Fibroblast of skin of left quadriceps (primary cell): ENCODE measurements around the gene PDP2.
"Not testable (repeated sequence)": the region's sequence is repeated elsewhere in the genome, so short reads cannot be mapped to it uniquely, and the experiment has no call there.

Source experiments
- DNase-seq, 2 experiments: peaks; one replicate each; pipeline ENCODE4 v3.0.0-alpha.2; 2013; ENCODE audit warnings: low read depth in 2 of 2

The PDP2 gene

DNA sequence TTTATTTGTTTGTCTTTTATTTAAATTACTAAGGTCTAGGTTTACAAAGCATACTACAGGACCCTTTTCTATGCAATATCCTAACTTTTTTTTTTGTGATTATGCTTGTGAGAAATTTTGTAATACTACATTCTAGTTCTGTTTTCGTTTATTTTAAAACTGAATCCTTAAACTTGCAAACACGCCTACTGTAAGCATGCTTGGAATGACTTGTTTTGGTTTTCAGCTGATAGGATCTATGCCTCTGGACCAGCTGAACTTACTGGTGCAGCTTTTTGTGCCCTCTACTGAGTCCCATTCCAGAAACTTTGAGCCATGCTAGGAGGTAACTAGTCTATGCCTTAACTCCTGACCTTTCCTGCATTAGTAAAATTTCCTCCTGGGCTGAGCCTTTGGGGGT, 6.0 kb downstream of the PDP2 start:
- no peak for DNase-seq

DNA sequence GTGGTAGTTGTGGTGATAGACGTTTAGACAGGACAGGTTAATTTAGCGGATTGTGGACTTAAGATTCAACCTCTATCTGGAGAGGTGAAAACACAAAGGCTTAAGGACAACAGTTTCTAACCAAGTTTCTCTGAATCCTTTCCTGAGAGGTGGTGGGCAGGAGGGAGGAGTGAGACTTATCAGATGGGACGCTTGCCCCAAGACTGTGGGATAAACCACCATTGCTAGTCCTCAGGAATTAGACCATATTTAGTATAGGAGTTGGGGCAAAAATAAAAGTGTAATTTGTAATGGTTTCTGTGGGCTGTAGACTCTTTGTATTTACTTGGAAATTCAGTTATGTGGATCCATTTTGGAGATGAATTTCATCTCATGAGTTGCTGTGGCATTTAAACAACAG, 6.6 kb downstream of the PDP2 start:
- no peak for DNase-seq

DNA sequence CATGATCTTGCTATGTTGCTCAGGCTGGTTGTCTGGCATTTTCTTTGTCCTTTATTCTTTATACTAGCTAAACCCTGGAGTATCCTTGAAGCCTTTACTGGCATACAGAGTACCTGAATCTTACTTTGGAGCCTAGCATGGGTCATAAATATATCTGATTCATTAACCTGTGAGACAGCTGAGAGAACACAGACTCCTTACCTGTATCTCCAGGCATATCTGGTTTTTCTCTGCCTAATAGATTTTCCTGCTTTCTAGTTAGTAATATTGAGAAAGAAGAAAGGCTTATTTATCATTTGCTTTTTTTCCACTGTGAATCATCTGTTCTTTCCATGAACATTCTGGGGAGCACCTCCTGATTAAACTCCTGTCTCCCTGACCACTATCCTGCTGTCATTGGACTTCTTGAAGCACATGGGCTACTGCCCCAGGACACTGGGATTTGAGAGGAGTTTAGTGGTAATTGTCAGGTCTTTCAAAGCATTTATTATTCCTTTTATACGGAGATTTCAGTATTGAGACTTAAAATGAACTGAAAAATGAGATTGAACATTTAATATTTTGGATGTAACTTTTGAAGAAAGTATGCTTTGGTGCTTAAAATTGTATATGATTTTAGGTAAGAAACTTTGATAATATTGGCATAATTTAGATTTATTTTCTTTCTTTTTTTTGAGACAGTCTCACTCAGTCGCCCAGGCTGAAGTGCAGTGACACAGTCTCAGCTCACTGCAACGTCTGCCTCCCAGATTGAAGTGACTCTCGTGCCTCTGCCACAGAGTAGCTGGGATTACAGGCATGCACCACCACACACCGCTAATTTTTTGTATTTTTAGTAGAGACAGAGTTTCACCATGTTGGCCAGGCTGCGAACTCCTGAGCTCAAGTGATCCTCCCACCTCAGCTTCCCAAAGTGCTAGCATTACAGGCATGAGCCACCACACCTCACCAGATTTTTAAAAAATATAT, 8.6 kb downstream of the PDP2 start:
- DNase-seq: no peak

DNA sequence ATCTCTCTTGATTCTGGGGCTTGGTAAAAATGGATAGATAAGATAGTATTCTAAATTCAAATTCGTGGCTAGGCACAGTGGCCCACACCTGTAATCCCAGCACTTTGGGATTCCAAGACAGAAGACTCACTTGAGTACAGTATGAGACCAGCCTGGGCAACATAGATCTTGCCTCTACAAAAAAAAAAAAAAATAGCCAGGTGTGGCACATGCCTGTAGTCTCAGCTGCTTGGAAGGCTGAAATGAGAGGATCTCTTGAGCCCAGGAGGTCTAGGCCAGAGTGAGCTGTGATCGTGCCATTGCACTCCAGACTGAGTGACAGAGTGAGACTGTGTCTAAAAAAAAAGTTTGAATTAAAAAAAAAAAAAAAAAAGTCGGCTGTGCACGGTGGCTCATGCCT, 9.3 kb downstream of the PDP2 start:
- no peak for DNase-seq

DNA sequence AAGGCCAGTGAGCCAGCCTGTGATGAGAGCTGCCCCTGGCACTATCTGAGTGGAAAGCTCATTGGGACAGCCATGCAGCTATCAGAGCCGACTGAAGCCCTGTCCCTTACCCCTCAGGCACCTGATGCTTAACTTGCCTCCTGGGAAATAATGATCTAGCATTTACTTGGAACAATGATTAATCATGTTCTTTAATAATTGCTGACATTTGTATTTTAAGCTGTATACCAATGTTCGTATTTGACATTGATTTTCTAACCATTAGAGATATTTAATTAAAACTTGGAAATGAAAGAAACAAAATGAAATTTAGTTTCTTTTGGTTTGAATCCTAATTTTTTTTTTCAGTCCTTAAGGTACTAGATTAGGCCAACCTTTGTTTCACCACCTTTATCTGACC, 10.5 kb downstream of the PDP2 start:
- no peak for DNase-seq

DNA sequence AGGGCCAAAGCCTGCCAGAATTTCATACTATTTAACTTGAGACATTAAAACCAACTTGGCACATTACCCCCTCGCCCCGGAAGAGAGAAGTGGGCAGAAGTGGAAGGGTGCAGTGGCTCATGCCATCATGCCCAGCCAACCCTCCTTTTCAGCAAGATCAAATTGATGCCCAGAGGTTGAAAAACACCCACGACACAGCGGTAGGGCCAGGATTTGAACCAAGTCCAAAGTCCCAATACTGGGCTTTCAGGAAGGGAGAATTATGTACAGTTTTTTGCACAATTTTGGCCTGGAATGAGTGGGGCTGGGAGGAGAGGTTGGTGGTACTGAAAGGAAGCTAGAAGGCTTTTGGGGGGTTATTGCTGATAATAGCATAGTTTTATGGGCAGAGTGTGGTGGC, 11.0 kb downstream of the PDP2 start:
- no peak for DNase-seq

DNA sequence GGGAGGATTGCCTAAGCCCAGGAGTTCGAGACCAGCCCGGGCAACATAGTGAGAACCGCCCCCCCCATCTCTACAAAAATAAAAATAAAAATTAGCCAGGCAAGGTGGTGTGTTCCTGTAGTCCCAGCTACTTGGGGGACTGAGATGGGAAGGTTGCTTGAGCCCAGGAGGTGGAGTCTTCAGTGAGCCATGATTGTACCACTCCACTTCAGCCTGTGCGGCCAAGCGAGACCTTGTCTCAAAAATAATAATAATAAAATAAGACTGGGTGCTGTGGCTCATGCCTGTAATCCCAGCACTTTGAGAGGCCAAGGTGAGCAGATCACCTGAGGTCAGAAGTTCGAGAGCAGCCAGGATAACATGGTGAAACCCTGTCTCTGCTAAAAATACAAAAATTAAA, 11.5 kb downstream of the PDP2 start:
- no peak for DNase-seq

DNA sequence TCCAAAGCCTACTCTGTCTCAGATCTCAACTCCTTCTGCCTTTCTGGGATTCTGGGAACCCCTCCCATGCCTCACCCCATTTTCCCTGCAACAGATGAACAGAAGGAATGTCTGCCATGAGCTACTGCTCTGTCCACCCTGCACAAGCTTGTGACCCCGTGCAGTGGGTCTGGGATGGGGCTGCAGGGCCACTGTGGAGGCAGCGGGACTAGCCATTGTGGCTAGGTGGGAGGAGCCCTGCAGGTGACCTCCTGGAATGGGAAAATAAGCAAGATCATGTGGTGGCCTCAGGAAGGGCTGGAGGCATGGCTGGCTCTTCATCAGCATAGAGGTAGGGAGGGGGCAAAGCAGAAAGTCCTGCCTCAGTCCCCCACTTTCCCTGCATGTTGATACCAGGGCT, 13.7 kb downstream of the PDP2 start:
- no peak for DNase-seq

DNA sequence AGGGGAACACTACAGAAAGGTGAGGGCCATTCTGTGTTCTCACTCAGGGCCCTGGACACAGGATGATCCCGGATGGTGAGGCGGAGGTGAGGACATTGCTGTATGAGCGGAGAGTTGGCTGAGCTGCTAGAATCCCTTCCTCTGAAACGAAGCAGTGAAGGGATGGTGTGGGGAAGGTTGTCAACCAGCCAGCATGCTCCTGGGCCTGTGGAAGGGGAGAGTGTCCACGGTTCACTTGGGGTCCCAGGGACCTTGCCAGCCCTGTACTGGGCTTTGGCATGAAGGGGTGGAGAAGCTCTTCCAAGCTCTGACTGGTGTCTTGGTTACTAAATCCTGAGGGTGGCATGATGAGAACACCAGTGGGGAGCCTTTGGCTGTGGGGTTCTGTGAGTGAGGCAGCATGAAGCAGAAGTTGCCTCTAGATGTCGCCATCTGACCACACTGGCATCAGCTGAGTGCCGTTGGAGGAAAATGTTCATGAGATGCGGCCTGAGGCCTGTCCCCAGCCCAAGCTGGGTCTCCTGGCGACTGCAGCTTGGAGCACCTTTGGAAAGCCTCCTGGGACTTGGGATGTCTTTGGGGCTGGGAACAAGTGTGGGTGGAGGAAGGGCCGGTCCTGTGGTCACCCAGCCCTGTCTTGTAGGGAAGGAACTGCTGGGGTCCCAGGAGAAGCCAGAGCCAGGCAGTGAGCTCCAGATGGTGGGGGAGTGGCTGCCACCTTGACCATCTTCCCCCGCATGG, 14.8 kb downstream of the PDP2 start:
- peak; percentile 38 for DNase-seq

DNA sequence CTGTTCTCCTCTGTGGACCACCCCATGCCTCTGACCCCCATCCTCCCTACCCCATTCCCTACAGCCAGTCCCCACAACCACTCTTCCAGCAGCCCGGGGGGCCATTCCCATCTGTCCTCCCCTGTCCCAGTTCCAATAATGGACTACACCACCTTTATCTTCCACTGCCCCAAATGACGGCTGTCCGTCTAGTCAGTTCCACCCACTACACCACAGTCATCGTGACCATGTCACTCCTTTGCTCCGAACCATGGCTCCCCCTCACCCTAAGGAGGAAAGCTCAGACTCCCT, 15.3 kb downstream of the PDP2 start:
- no peak for DNase-seq

DNA sequence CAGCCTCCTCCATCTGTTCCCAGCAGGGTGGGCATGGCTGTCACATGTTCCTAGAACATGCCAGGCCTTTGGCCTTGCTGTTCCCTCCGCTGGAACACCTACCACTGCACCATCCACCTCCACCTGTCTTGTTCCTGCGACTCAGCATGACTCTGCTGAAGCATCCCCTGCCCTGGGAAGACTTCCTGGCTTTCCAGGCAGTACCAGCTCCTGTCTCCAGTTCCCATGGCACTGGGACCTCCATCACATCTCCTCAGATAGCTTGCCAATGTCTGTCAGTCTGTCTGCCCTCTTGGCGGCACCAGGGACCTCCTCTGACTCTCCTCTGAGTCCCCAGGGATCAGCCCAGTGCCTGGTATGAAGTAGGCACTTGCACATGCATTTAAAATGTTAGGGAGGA, 15.7 kb downstream of the PDP2 start:
- DNase-seq: no peak

DNA sequence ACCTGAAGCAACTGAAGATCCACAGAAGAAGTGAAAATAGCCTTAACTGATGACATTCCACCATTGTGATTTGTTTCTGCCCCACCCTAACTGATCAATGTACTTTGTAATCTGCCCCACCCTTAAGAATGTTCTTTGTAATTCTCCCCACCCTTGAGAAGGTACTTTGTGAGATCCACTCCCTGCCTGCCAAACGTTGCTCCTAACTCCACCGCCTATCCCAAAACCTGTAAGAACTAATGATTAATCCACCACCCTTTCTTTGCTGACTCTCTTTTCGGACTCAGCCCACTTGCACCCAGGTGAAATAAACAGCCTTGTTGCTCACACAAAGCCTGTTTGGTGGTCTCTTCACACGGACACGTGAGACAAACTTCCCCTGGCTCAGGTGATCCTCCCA, 16.4 kb downstream of the PDP2 start:
- not testable (repeated sequence) for DNase-seq

DNA sequence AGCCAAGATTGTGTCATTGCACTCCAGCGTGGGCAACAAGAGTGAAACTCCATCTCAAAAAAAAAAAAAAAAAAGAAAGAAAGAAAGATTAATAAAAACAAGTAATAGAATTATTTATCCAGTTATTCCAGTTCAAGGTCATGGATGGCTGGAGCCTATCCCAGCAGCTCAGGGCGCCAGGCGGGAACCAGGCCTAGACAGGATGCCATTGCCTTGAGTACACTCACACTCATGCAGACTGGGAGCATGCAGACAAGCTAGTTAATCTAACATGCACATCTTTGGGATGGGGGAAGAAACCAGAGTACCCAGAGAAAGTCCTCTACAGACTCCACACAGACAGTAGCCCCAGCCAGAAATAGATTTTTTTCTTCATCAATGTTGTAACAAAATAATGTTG, 17.9 kb downstream of the PDP2 start:
- DNase-seq: no peak

DNA sequence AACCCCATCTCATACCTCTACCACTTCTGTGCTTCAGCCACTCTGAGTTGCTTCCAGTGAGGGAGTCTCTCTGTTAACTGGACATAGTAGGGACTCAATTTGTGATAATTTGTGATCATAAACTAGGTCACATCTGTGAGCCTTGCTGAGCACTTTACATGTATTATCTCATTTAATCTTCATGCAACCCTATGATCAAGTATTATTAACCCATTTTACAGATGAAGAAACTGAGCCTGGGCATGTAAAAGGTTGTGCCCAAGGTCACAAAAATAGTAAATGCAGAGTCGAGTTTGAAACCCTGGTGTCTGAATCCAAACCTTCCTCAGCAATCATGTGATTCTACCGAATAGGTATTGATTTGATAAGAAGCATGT, 18.6 kb downstream of the PDP2 start:
- DNase-seq: no peak

DNA sequence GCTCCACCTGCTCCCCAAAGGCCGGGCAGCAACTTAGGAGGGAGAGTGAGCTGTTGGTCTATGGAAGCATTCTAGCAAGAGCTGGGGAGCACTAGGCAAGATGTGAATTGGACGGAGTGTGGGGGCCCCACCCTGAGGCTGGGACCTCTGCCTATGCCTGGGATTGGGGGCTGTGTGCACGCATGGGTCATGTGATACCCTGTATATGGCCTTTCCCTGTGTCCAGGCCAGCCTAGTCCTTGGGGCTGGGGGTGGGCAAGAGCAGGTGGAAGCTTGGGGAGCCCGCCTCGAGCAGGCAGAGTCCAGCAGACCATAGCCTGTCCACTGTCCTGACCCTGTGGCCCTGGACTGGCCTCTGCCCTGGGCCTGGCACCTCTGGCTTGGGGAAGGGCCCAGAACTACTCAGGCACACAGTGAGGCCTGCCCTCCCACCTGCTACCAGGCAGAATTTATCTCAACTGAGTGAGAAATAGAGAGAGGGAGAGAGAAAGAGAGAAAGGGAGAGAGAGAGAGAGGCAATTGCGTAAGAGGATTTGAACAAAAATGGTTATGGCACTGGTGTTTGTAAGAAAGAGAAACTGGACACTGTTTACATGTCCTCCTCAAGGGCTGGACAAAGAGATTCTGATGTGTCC, 19.1 kb downstream of the PDP2 start:
- DNase-seq: no peak

DNA sequence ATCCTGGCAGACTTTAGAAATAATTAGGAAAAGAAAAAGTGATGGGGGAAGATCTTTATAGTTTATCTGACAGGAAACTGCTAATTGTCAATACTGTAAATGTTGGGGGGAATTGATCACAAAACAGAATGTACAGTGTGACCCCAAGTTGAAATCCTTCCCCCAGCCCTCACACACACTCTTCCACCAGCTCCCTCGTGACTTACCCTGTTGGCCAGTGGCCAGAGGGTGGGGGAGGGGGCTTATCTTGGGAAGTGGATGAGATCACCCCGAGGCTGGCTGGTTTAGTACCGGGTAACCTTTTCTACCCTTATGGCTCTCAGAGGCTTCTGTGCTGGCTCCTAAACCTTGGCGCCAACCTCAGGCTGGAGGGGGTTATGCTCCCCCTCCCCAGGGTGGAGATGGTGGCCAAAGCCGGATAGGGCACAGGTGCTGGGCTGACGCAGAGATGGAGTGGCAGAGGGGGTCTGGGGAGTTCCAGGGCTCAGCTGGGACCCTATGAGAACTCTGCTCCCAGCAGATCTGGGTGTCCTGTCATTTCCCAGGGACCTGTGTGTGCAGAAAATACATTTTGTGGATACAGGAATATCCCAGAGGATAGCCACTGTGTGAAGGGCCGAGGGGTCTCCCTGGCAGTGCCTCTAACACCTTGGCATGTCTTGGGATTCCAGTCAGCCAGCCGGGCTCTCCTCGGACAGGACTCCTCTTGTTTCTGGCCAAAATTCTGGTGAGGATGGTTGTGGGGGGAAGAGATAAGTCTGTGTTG, 19.8 kb downstream of the PDP2 start:
- DNase-seq: peak; percentile 34 to 45

DNA sequence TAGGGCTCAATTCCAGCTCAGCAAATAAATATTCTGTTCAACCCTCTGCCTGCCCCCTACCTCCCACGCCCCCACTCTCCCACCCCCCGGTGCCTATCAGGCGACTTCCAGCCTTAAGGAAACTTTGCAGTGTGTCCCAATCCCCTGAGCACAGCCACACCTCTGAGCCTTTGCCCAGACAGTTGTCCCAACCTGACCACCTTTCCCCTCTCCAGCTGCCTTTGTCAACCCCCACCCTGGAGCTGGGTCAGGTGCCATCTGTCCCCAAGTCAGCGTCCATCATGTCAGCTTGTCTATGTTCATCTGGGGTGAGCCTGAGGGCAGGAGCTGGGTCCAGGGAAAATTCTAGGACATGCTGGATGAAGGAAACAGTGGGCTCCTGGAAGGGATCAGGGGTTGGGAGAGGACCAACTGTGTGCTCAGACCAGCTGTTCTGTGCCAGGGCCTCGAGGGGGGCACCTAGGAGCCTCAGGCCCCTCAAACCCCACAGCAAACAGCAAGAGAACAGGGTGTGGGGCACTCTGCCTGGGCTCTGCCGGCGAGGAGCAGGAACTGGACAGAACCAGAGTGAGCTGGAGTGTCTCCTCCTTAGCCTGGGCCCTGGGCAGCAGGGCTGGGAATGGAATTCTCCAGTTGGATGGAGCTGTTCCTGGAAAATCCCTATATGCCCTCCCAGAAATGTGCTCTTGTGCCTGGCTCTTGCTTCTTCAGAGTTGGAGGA, 20.6 kb downstream of the PDP2 start:
- DNase-seq: no peak

DNA sequence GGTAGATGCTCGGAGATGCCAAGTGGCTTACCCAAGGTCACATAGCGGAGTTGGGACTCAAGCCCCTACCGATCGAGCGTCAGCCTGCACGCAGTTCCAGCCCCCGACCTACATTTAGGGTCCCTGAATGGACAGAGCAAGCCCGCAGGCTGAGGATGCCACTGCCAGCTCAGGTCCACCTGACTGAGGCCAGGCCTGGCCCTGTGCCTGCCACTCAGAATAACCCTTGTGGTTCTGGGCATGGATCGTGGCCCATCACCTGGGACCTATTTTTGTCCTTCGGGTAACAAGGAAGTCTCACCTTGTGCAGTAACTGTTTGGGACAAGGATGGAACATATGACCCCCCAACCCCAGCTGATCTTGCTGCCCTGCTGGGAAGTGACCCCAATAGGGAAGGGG, 21.3 kb downstream of the PDP2 start:
- DNase-seq: no peak

DNA sequence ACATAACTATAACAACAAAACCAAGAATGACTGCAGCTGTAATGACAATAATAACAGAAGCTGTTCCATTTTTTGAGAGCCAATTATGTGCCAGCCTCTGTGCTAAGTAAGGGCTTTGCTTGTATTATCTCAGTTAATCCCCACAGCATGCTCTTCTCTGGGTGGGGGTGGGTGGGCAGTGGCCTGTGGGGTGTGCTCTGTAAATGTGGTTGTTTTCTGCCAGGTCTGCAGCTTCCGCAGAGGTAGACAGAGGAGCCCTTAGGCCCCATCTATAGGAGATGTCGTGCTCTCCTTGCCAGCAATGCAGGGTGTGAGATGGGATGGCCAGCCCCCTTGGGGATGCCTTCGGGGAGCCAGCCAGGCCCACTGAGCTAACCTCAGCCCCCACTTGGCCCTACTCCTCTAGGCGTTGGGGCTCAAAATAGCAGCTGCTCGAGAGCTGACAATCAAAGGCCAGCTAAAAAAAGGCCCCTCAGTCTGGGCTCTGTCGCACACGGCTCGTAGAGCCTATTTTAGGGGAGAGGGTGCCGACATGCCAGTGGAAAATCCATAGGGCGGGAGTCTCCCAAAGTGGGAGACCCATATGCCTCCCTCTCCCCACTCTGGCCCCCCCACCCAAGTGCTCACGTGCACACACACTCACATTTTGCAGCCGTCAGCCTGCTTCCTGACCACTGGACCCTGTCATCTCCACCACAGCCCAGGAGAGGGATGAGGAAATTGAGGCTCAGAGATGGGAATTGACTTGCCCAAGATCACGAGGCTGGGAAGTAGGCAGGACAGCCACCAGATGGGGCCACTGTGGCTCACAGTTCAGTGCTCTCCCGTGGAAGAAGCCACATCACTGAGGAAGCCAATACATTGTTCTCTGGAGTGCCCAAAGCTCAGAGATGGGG, 22.6 kb downstream of the PDP2 start:
- no peak for DNase-seq
